Neural progenitor cell (in vitro differentiated cells): ENCODE measurements around the gene LYPLA2.

Source experiments
- CTCF ChIP-seq: fragments of 200-600 bp; sonication (generic); IDR thresholded peaks from 2 replicates; pipeline ENCODE4 v1.5.1; 2017; ENCODE audit warnings: antibody characterized with exemption, mild to moderate bottlenecking
- EZH2 ChIP-seq: fragments of 200-600 bp; sonication (generic); IDR thresholded peaks from 2 replicates; pipeline ENCODE4 v1.6.1; 2017; ENCODE audit warnings: antibody characterized with exemption, mild to moderate bottlenecking, moderate library complexity
- EZH2phosphoT487 ChIP-seq: fragments of 200-600 bp; sonication (generic); IDR thresholded peaks from 2 replicates; pipeline ENCODE4 v1.6.1; 2017; ENCODE audit warnings: antibody characterized with exemption

GRCh38 chr1:23809751-23810171 lies 18.8 kb downstream of the LYPLA2 start:
- TF ChIP-seq CTCF (peak; percentile 67), EZH2phosphoT487 (no peak), EZH2 (no peak)
